IPS-20b (cell line): Measurements from ENCODE around the gene TRPC1.
"Not testable (repeated sequence)": the region's sequence is repeated elsewhere in the genome, so short reads cannot be mapped to it uniquely, and the experiment has no call there.

Experiments
- H3K27ac ChIP-seq: one replicate; pipeline ENCODE4 v1.5.1; 2013; ENCODE audit warnings: low read length
- H3K27me3 ChIP-seq: 2 replicates; pipeline ENCODE4 v1.6.1; 2013; ENCODE audit warnings: mild to moderate bottlenecking, low read length, inconsistent platforms; ENCODE audit not compliant: insufficient read depth
- H3K36me3 ChIP-seq: 2 replicates; pipeline ENCODE4 v1.6.1; 2013; ENCODE audit warnings: low read depth, mild to moderate bottlenecking, inconsistent platforms, low read length, moderate library complexity; ENCODE audit not compliant: insufficient read depth
- H3K4me1 ChIP-seq: 2 replicates; pipeline ENCODE4 v1.6.1; 2013; ENCODE audit warnings: mild to moderate bottlenecking, control low read depth, inconsistent platforms, low read length, moderate library complexity; ENCODE audit not compliant: insufficient read depth
- H3K4me3 ChIP-seq: 2 replicates; pipeline ENCODE4 v1.5.1; 2013; ENCODE audit warnings: mild to moderate bottlenecking, low read length, inconsistent platforms
- H3K9ac ChIP-seq: 2 replicates; pipeline ENCODE4 v1.6.1; 2013; ENCODE audit warnings: low read depth, mild to moderate bottlenecking, inconsistent platforms, low read length, moderate library complexity
- H3K9me3 ChIP-seq: 2 replicates; pipeline ENCODE4 v1.6.1; 2013; ENCODE audit warnings: mild to moderate bottlenecking, low read depth, low read length, inconsistent platforms; ENCODE audit not compliant: insufficient read depth

TRPC1 gene

GRCh38 chr3:142723968-142724681, at the start of gene TRPC1:
Gene TRPC1 (plus strand): TSS chr3:142724034. CDS start chr3:142724560, 526 bp downstream.
- peak within 1 kb of the TSS; percentile 87 for H3K9ac ChIP-seq
- H3K9me3 ChIP-seq: no peaks in the 10 kb centered on the region
- H3K36me3 ChIP-seq: no peaks in the 10 kb centered on the region
- H3K27me3 ChIP-seq: no peaks in the 10 kb centered on the region
- H3K4me3 ChIP-seq: peak within 1 kb of the TSS; percentile 79
- peaks cover 4% of the 10 kb centered on the region; the same call in 1 of the 2 replicates for H3K4me1 ChIP-seq
- peak within 1 kb of the TSS; percentile 44 for H3K27ac ChIP-seq

- Histone ChIP-seq H3K9me3 (no peaks in the 10 kb centered on the region), H3K4me1 (no peaks in the 10 kb centered on the region), H3K4me3 (no peak overlapping the region), H3K9ac (no peak overlapping the region), H3K27ac (no peak overlapping the region), H3K36me3 (no peaks in the 10 kb centered on the region; the same call in 1 of the 2 replicates), H3K27me3 (no peaks in the 10 kb centered on the region)
Observed at GRCh38 chr3:142676151-142676550, 47.7 kb upstream of the TRPC1 start.

GRCh38 chr3:142680710-142681109, 43.1 kb upstream of the TRPC1 start:
- Histone ChIP-seq H3K4me3 (no peak overlapping the region), H3K4me1 (no peaks in the 10 kb centered on the region), H3K36me3 (no peaks in the 10 kb centered on the region), H3K27ac (no peak overlapping the region), H3K27me3 (no peaks in the 10 kb centered on the region), H3K9ac (no peak overlapping the region), H3K9me3 (no peaks in the 10 kb centered on the region)

GRCh38 chr3:142690613-142691012, 33.2 kb upstream of the TRPC1 start:
- no peak overlapping the region for H3K9ac ChIP-seq
- no peaks in the 10 kb centered on the region for H3K27me3 ChIP-seq
- H3K9me3 ChIP-seq: no peaks in the 10 kb centered on the region
- H3K27ac ChIP-seq: no peak overlapping the region
- H3K4me1 ChIP-seq: no peaks in the 10 kb centered on the region
- H3K4me3 ChIP-seq: no peak overlapping the region
- 0 out of 2 replicates have a peak, but pooled peaks cover 13% of the 10 kb centered on the region for H3K36me3 ChIP-seq

- 0 out of 2 replicates have a peak, but pooled peaks cover 12% of the 10 kb centered on the region for H3K36me3 ChIP-seq
- no peak overlapping the region for H3K27ac ChIP-seq
- H3K27me3 ChIP-seq: no peaks in the 10 kb centered on the region
- H3K9ac ChIP-seq: no peak overlapping the region
- H3K9me3 ChIP-seq: no peaks in the 10 kb centered on the region
- no peak overlapping the region for H3K4me3 ChIP-seq
- no peaks in the 10 kb centered on the region for H3K4me1 ChIP-seq
Observed at GRCh38 chr3:142691527-142691926, 32.3 kb upstream of the TRPC1 start.

GRCh38 chr3:142693136-142693853, 30.5 kb upstream of the TRPC1 start:
- Histone ChIP-seq H3K9me3 (no peaks in the 10 kb centered on the region), H3K27ac (no peak overlapping the region), H3K27me3 (no peaks in the 10 kb centered on the region), H3K9ac (no peak overlapping the region), H3K4me3 (no peak overlapping the region), H3K4me1 (no peaks in the 10 kb centered on the region), H3K36me3 (0 out of 2 replicates have a peak, but pooled peaks cover 5% of the 10 kb centered on the region)

GRCh38 chr3:142694225-142694624, 29.6 kb upstream of the TRPC1 start:
- no peak overlapping the region for H3K27ac ChIP-seq
- no peaks in the 10 kb centered on the region for H3K9me3 ChIP-seq
- H3K4me3 ChIP-seq: no peak overlapping the region
- H3K27me3 ChIP-seq: no peaks in the 10 kb centered on the region
- H3K9ac ChIP-seq: no peak overlapping the region
- H3K36me3 ChIP-seq: no peaks in the 10 kb centered on the region
- no peaks in the 10 kb centered on the region for H3K4me1 ChIP-seq

- Histone ChIP-seq H3K36me3 (no peaks in the 10 kb centered on the region), H3K9ac (no peak overlapping the region), H3K4me1 (no peaks in the 10 kb centered on the region), H3K27ac (no peak overlapping the region), H3K27me3 (no peaks in the 10 kb centered on the region), H3K4me3 (no peak overlapping the region), H3K9me3 (no peaks in the 10 kb centered on the region)
Observed at GRCh38 chr3:142705198-142705597, 18.6 kb upstream of the TRPC1 start.

- no peak overlapping the region for H3K4me3 ChIP-seq
- no peak overlapping the region for H3K9ac ChIP-seq
- no peaks in the 10 kb centered on the region for H3K27me3 ChIP-seq
- no peak overlapping the region for H3K27ac ChIP-seq
- H3K9me3 ChIP-seq: no peaks in the 10 kb centered on the region
- H3K36me3 ChIP-seq: no peaks in the 10 kb centered on the region; the same call in 1 of the 2 replicates
- H3K4me1 ChIP-seq: no peaks in the 10 kb centered on the region
Observed at GRCh38 chr3:142706321-142707127, 17.3 kb upstream of the TRPC1 start.

GRCh38 chr3:142709207-142709606, 14.6 kb upstream of the TRPC1 start:
- H3K4me3 ChIP-seq: no peak overlapping the region
- no peaks in the 10 kb centered on the region for H3K4me1 ChIP-seq
- no peaks in the 10 kb centered on the region for H3K27me3 ChIP-seq
- H3K27ac ChIP-seq: no peak overlapping the region
- H3K36me3 ChIP-seq: peaks cover 5% of the 10 kb centered on the region
- H3K9me3 ChIP-seq: no peaks in the 10 kb centered on the region
- no peak overlapping the region for H3K9ac ChIP-seq

- H3K27me3 ChIP-seq, H3K4me1 ChIP-seq, H3K9ac ChIP-seq, H3K4me3 ChIP-seq, H3K36me3 ChIP-seq, H3K9me3 ChIP-seq, H3K27ac ChIP-seq: not testable (repeated sequence)
Observed at GRCh38 chr3:142714882-142715281, 9.0 kb upstream of the TRPC1 start.
